NCI-H82 treated with DMSO at 0.1 percent for 48 hours (cell line): ENCODE measurements around the gene PDZRN4.

Experiments used
- DNase-seq: peaks from one replicate; lab custom pipeline; 2025; ENCODE audit not compliant: unreplicated experiment; lab: John Stamatoyannopoulos, UW

The PDZRN4 gene

GRCh38 chr12:41443690-41444089 is 255.6 kb downstream of the PDZRN4 start:
- DNase-seq = no peak

- DNase-seq = no peak
Observed at GRCh38 chr12:41452838-41453407, 264.8 kb downstream of the PDZRN4 start.

GRCh38 chr12:41453409-41453808 is 265.3 kb downstream of the PDZRN4 start:
- no peak for DNase-seq

DNA sequence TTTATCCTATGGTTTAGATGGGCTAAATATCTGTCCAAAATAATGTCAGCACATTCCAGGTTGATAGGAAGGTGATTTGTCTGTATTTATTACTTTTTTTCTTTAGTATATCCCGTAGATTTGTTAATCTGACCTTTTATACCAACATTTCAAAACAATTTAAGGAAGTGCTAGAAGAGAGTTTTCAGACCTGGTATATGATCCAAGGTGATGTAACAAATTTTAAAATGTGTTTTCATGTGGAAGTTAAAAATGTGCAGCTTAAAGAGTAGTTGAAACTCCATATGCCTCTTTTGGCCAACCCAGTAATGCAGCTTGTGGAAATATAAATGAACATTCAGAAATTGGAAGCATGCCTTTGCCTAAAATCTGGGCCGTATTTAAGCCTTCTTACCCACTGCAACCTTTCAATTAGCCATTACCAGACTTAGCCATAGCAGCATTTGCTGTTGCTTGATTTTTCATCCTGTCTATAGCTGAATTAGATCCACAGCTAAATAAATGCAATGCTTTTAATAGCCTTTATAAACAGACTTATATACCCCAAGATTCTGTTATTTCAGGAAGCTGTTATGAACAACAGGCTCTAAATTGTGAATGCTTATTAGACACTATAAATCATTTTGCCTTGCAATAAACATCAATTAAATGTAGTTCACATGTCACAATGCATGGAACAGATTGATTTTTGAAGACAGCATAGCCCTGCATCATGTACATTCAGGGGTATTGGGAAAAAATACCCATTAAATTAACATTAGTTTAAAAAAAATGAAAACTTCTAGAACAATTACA is 271.2 kb downstream of the PDZRN4 start:
- DNase-seq = no peak

DNA sequence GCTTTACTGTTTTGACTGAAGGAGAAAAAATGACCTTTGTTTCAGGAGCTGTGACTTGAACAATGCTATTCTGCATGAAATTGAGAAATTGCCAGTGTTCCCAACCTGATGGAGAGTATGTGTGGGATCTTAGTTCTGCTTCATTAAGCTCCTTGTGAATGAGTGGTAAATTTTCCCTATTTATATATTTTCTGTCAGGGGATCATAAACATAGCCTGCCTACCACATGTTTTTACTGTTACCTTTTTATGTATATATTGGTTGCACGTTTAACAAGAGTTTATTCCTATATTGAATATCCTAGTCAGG is 271.7 kb downstream of the PDZRN4 start:
- DNase-seq = no peak

DNA sequence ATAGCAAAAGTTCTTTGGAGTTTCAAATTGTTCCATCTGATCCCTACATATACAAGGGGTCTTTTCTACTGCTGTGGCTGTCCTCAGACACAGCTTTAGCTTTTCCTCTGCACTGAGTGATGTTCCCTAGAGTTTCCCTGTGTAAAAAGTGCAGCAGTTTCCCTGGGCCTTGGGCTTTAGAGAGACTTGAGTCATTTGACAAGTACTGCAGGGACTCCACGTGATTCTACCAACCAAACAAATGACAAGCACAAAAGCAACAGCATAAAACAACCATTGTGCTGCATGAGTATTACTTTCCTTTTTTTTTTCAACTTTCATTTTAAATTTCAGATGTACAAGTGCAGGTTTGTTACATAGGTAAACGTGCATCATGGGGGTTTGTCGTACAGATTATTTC is 272.8 kb downstream of the PDZRN4 start:
- DNase-seq = no peak

DNA sequence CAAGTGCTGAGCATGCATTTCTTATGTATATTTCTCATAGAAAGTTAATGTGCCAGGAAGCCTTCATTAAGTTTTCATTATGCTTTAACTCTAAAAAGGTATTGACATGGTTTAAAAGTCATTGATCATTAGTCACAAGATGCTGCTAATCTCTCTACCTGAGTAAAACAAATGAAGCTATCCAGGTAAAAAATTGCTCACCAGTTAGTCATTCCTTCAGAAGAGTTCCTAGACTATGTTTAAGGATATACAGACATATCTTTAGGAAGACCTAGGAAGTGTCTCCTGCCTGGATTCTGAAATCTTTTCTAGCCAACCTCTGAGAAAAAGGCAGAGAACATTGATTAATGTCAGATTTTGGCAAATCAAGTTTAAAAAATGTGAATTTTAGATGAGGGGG is 274.2 kb downstream of the PDZRN4 start:
- no peak for DNase-seq

DNA sequence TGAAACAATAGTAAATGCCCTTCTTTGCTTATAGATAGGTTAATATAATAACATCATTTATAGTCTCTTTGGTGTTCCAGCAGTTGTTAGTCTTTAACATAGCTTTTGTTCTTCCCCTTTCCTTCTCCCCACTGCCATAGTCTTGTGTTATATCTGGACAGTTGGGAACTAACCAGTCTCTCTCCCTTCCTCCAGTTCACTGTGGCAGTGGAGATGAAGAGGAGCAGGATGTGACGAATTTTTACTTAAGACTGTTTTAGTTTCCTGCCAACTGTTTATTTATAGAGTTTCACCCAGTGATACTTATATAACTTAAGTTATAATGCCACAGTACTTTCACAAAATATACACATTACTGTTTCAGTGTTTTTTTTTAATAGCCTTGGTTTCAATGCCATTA is 277.4 kb downstream of the PDZRN4 start:
- no peak for DNase-seq

GRCh38 chr12:41466300-41466699 is 278.2 kb downstream of the PDZRN4 start:
- DNase-seq = peak; percentile 82

DNA sequence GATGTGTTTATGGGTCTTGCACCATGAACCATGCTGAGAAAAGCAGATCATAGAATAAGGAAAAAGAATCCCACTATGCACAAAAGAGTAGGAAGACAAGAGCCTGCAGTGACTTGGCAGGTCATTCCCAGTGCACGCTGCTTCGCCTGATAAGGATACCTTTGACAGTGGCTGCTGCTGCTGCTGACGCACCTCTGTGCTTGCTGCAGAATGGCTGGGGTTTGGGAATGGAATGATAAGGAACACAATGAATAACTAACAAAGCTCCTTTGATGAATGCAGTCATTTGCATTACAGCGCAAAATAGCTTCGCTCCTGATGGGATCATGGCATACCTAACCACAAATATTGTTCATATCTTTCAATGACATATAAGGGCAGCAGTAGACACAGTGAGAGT is 278.7 kb downstream of the PDZRN4 start:
- DNase-seq = no peak

- DNase-seq = no peak
Observed at GRCh38 chr12:41467591-41468325, 279.6 kb downstream of the PDZRN4 start.

- DNase-seq = no peak
Observed at GRCh38 chr12:41468341-41468740, 280.2 kb downstream of the PDZRN4 start.

DNA sequence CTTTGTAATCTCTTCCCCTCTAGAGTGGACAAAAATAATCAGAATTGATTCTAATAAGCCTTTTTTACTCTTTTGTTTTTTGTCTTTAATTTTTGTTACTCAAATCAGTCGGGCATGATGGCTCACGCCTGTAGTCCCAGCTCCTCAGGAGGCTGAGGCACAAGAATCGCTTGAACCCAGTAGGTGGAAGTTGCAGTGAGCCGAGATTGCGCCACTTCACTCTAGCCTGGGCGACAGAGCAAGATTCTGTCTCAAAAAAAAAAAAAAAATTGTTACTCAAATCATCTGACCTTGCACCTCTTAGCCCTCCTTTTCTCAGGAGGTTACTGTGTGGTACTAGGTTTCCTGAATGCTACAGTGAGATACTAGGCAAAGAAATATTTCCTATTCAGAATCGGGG is 280.6 kb downstream of the PDZRN4 start:
- no peak for DNase-seq

GRCh38 chr12:41473441-41473840 is 285.3 kb downstream of the PDZRN4 start:
- no peak for DNase-seq

GRCh38 chr12:41474001-41474400 is 285.9 kb downstream of the PDZRN4 start:
- DNase-seq = no peak

DNA sequence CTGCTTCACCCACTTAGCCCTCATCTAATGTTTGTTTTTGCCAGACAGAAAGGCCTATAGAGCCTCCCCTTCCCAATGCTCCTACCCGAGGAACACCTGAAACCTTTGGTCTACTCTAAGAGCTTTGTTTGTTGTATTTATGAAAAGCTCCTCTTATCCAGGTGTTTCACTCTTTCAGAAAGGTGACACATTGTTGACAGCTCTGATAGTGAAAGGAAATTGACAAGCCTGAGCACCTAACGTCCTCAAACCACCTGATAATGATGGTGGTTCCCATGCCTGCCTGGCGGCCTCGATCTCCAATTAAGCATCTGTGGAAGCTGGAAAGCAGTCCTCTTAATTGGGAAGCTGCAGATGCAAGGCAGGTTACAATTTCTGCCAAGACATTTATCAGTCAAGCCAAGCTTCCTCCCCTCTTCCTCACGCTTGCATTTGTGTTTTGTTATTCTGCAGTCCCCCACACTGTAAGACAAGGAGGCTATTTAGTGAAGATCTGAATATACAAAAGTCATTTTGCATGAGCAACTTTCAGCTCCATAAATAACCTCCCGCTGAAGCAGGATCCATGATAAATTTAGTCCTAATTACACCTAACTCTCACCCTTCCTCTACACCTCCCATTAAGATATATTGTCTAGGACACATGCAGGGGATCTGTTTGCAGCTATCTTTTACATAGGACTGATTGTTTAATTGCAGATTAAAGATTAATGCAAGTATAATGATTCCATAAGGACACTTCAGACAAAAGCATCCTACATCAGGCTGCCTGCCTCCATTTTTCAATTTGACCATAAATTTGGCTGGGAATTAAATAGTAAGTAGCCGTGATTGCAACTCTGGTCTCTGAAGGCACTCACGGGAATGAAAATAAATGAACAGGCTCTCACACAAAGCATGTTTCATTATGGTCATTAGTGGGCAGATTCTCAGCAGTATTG is 288.6 kb downstream of the PDZRN4 start:
- DNase-seq = no peak

GRCh38 chr12:41479426-41479825 is 291.3 kb downstream of the PDZRN4 start:
- no peak for DNase-seq

DNA sequence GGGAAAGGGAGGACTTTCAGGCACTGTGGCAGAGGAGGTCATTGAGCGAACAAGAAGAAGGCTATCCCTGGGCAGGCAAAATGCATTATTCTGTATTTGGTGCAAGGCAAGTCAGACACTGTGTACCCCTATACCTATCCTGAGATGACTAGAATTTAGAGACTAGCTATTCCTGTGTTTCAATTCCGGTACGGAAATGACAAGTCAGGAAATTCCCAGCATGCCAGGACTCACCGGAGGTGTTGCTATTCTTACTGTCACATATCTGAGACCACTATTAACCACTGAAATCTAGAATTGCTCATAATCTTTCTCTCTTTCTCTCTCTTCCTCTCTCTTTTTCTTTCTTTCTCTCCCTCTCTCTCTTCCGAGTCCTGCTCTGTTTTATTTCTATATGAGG is 297.1 kb downstream of the PDZRN4 start:
- no peak for DNase-seq

GRCh38 chr12:41486718-41487117 is 298.6 kb downstream of the PDZRN4 start:
- DNase-seq = no peak

DNA sequence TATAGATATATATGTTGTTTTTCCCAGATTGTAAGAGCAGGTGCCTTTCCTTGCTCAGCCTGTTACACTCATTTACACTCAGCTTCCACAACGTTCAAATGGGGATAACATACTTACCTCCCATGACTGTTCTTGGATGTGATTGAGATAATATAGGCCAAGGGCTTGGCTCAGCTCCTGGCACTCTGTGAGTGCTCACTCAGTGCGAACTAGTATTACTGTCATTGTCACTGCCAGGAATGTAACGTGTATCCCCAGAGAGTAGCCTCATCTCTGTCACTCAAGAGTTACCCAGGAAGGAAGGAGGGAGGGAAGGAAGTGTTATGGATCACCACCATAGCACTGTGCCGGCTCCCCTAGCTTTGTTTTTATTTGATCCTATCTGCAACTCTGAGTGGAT is 307.9 kb downstream of the PDZRN4 start:
- DNase-seq = no peak

GRCh38 chr12:41497409-41497808 is 309.3 kb downstream of the PDZRN4 start:
- no peak for DNase-seq
